Stimulated activated CD8-positive, alpha-beta memory T cell treated with anti-CD3 and anti-CD28 coated beads, Interleukin-12 subunit alpha, Interleukin-12 subunit beta, amount 100 ng/mL, for 24 hours (primary cell): ENCODE data around the gene DUT.
"Not testable (repeated sequence)": the region's sequence is repeated elsewhere in the genome, so short reads cannot be mapped to it uniquely, and the experiment has no call there.

ENCODE experiments used
- DNase-seq: peaks from one replicate; pipeline ENCODE4 v3.0.0-alpha.2; 2020; ENCODE audit errors: extremely low read depth

The DUT gene

DNA sequence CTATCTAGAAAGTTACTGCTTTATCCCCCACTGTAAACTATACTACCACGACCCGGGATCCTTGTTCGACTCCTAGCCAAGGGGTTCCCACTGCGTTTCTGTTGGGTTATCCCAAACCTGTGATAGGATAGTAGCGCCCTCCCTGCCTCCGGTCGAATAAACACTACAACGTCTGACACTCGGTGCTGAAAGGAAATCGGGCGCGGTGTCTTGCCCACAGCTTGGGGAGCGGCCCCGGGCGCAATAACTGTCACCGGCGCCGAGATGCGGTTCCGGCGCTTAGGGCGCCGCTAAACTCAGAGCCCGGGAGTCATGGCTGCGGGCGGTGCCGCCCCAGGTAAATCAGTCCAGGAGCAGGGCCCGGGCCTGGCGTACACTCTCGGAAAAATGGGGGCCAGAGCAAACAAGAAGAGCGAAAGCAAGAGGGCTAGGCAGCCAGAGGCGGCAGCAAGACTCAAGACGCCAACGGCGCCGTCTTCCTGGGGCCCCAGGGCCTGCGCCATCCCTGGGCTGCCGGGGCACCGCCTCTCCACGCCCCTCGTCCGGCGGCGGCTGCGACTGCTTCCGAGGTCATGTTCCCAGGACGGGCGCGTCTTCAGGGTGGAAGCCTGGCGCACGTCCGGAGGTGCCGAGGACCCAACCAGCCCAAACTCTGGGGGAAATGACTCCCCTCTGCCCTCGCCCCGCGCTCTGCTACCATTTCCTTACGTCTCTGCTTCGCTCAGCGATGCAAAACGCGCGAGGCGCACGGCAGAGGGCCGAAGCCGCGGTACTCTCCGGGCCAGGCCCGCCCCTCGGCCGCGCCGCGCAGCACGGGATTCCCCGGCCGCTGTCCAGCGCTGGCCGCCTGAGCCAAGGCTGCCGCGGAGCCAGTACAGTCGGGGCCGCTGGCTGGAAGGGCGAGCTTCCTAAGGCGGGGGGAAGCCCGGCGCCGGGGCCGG is at the start of gene DUT:
TSS of gene DUT (plus strand) at position 575 of the 941 bp plus-strand sequence. CDS start at position 662, 87 bp downstream.
- peak; percentile 53 for DNase-seq

GRCh38 chr15:48281674-48282073 is 49.6 kb upstream of the DUT start:
- no peak for DNase-seq

DNA sequence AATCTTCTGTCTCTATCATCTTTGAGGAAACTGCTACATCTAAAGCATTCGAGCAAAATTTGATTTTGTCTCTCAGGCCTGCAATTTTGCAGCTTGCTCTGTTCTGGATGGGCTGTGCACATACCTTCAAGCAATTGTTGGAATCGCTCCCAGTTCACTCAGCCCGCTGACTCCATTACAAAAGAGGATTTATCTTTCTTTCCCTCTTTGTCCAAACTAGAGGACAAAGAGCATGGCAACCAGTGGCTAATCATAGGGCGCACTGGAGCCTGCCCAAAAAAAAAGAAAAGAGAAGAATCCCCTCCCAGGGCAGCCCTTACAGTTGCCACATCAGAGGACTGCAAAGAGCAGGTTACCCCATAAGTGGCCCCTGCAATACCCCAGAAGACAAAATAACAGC is 49.0 kb upstream of the DUT start:
- DNase-seq = no peak

DNA sequence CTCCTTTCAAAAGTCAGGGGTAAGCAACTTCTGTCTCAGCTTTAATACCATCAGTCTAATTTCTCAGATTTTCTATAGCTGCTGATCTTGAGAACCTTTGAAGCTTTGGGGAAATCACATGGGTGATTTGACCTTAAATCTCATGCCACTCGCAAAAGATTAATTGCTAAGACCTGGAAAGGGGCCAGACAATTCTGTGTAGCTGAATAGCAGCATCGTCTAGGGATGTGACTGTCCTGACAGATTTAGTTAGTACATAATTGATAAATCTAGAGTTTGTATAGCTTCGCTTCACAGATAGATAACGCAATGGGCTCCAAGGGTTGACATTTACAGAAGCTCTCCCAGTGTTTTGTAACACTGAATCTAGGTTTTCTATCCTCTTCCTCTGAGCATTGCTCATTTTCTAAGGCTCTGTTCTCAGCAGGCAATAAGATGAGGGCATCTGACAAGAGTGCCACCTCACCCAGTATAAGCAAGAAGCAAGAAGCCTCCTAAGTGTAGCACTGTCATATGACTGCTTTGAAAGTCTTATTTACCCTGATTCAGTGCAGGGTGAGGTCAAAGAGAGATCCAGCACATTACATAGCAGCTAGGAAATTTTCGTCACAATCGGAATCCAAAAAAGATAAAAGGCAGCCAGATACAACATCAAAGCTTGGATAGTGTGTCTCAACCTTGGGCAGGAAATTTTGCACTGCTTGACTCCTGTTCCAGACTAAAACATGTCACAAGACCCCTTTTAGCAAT is 47.7 kb upstream of the DUT start:
- no peak for DNase-seq

DNA sequence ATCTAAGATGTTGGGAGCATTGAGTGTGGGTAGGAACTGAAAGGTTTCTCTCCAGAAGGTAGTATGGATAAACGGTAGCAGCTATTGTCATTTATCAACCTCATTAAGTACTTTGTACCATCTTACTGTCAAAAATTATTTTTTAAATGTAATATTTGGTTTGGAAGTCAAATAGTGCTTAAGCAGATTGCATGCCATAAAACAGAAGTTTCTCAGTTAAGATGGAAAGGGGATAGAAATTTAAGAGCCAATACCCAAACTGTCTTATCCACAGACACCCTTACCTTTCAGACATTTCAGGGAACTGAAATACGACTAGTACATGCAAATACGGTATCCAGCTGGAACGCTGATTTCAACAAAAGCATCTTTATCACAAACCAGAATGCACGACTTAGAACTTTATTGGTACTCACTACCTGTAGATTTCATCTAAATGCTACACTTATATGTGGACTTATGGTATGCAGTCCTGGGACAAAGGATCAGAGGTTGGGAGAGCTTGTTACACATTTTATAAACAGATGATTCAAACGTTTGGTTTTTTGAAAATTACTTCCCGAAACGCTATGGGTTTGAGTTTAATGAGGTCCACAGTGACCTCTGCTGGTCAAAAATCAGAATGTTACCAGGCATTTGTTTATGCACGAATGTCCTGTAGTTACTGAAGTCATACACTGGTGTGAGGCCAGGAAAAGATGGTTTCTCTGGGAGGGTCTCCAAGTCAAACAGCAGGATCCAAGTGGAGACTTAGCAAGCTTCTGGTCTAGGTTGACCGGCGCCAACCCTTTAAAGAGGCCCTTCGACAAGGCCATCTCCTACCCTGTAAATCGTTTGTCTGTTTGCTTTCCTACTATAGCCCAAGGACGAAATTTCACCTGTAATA is 45.7 kb upstream of the DUT start:
- no peak for DNase-seq

- no peak for DNase-seq
These were observed 41.6 kb upstream of the DUT start for GRCh38 chr15:48289628-48290027.

GRCh38 chr15:48292458-48292857 is 38.8 kb upstream of the DUT start:
- DNase-seq = no peak

DNA sequence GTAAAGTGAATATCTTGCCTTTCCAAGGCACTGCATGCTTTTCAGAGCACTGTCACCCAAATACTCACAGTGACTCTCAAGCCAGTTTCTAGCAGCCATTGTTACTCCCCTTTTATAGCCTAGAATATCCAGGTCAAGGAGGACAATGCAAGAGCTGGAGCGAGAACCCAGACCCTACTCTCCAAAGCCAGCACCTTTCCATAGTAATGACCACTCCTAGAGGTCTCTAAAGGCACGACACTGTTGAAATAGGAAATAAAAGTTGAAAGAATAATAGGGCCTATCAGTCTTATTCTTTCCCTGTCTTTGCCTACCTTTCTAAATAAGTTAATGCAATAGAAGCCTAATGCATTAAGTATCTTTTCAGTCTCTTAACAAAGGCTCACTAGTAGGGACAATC is 33.6 kb upstream of the DUT start:
- DNase-seq = no peak

- DNase-seq = no peak
These were observed 32.3 kb upstream of the DUT start for GRCh38 chr15:48298914-48299313.

- DNase-seq = no peak
These were observed 31.2 kb upstream of the DUT start for GRCh38 chr15:48300038-48300437.

DNA sequence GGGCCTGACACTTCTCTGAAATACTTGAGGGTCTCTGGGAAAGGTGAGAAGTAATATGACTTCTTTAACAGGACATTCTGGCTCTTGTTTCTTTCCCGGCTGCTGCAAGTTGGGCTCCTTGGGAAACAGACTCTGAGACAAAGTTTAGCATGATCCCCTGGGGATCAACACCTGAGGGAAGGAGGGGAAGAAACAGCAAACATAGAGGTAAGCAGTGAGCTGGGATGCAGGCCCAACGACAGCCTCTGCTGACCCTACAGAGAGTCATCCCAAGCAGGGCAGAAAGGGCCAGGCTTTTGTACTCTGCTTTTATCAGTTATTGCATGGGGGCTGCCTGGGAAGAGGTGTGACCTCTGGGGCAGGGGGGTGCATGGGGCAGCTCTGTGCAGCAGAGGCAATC is 26.8 kb upstream of the DUT start:
- no peak for DNase-seq

- no peak for DNase-seq
These were observed 24.6 kb upstream of the DUT start for GRCh38 chr15:48306639-48307038.

- no peak for DNase-seq
These were observed 23.6 kb upstream of the DUT start for GRCh38 chr15:48307586-48307985.

GRCh38 chr15:48309740-48310139 is 21.5 kb upstream of the DUT start:
- DNase-seq = no peak

DNA sequence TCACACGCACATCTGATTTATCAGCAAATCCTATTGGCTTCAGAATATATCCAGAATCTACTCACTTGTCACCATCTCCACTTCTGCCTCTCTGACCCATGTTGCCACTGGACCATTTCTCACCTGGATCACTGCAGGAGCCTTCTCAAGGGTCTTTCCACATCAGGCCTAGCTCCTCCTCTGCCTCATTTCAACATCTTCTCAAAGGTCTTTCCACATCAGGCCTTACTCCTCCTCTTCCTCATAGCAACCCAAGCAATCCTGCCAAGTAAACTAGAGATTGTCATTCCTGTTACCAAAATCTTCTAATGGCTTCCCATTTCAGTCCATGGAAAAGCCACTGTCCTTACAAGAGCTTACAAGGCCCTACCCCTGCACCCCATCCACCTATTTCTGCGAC is 18.0 kb upstream of the DUT start:
- DNase-seq = no peak

DNA sequence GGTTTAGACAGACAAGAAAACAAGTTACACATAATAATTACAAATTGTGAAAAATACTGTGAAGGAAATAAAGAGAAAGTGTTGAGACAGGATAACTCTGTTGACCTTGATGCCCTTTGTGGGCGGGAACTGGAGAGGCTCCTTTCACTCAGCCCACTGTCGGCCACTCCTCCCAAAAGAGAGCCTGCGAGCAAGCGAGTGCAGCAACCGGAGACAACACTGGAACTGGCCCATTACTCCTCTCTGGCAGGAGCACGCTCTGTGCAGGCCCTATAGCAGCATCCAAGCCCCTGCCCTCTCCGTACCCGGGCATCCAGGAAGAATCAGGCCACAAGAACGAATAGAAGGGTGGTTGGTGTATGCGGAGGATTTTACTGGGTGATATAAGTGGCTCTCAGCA is 16.2 kb upstream of the DUT start:
- DNase-seq = no peak

GRCh38 chr15:48317221-48317620 is 14.0 kb upstream of the DUT start:
- DNase-seq = no peak

GRCh38 chr15:48318131-48318530 is 13.1 kb upstream of the DUT start:
- DNase-seq = no peak

GRCh38 chr15:48323294-48323693 is 7.9 kb upstream of the DUT start:
- DNase-seq = no peak

GRCh38 chr15:48324949-48325348 is 6.3 kb upstream of the DUT start:
- no peak for DNase-seq

GRCh38 chr15:48325400-48325799 is 5.8 kb upstream of the DUT start:
- no peak for DNase-seq

DNA sequence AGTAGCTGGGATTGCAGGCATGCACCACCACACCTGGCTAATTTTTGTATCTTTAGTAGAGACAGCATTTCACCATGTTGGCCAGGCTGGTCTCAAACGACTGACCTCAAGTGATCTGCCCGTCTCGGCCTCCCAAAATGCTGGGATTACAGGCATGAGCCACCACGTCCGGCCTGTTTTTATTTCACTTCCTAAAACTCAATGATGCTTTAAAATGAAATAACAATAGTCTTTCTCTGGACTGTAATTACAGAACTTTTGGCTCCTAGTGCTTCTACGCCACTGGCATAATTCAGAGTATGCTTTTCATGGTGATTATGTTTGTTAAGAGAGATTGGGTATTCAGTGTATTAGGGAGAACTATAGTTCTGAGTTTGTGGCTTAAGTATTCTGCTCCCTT is 5.0 kb upstream of the DUT start:
- DNase-seq = not testable (repeated sequence)
